ENCODE data around the gene PPP2R3B.

DNA sequence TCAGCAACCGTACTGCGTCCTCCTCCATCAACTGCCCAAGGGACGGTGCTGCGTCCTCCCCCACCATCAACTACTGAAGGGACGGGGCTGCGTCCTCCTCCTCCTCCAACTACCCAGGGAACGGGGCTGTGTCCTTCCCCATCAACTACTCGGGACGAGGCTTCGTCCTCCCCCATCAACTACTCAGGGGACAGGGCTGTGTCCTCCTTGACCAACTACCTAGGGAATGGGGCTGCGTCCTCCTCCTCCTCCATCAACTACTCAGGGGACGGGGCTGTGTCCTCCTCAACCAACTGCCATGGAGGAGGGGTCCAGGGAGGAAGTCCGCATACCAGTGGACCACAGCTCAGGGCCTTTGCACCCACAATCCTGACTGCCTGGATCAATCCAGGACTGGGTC is 24.4 kb downstream of the PPP2R3B start:
- TF ChIP-seq, protein P1, sequence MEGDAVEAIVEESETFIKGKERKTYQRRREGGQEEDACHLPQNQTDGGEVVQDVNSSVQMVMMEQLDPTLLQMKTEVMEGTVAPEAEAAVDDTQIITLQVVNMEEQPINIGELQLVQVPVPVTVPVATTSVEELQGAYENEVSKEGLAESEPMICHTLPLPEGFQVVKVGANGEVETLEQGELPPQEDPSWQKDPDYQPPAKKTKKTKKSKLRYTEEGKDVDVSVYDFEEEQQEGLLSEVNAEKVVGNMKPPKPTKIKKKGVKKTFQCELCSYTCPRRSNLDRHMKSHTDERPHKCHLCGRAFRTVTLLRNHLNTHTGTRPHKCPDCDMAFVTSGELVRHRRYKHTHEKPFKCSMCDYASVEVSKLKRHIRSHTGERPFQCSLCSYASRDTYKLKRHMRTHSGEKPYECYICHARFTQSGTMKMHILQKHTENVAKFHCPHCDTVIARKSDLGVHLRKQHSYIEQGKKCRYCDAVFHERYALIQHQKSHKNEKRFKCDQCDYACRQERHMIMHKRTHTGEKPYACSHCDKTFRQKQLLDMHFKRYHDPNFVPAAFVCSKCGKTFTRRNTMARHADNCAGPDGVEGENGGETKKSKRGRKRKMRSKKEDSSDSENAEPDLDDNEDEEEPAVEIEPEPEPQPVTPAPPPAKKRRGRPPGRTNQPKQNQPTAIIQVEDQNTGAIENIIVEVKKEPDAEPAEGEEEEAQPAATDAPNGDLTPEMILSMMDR (IDR thresholded peaks at IDR 0.05), result no peak
- TF ChIP-seq POLR2A (IDR thresholded peaks at IDR 0.05), result no peak

All from Peyer's patch (tissue), 4 donors.